ENCODE measurements around the gene ADAMTSL3. TPM values are rescaled to one million over a fixed set of nuclear protein-coding genes. Genes with fewer than 3 reads are reported as not detected.

ADAMTSL3 gene
- total and polyA plus RNA-seq, 7 experiments from 2014 or later = not detected

- Histone ChIP-seq H3K27ac (ENCODE audit: low read depth, low read length) (no peak overlapping the region), H3K9me3 (ENCODE audit: control insufficient read depth in 2 of 3, low read length in 3 of 3) (no peaks in the 10 kb centered on the region), H3K36me3 (ENCODE audit: control insufficient read depth in 2 of 3, insufficient read depth in 3 of 3, low read length in 3 of 3) (no peaks in the 10 kb centered on the region), H3K27me3 (ENCODE audit: control insufficient read depth in 2 of 2, insufficient read depth in 2 of 2, low read length in 2 of 2) (no peaks in the 10 kb centered on the region), H3K4me3 (ENCODE audit: low read length) (no peak overlapping the region), H3K4me1 (ENCODE audit: control insufficient read depth in 2 of 2, insufficient read depth in 2 of 2, low read length in 2 of 2) (no peaks in the 10 kb centered on the region)
- no peak overlapping the region for H3K27ac Mint-ChIP-seq
- no peak for ATAC-seq
- CTCF ChIA-PET = no interaction called here
- no peaks in the 10 kb centered on the region for H3K36me3 Mint-ChIP-seq
- H3K4me1 Mint-ChIP-seq = no peaks in the 10 kb centered on the region
- H3K4me3 Mint-ChIP-seq = no peak overlapping the region
- POLR2A ChIA-PET = no interaction called here
- DNase-seq = no peak
- peaks cover 0 to 2% (median 0%) of the 10 kb centered on the region in 11 donors for H3K9me3 Mint-ChIP-seq
- intact Hi-C loops (cut with micrococcal nuclease) = no loop called here
- H3K27me3 Mint-ChIP-seq = peaks cover 4 to 42% (median 12%) of the 10 kb centered on the region in 5 donors
These were observed 243.1 kb downstream of the ADAMTSL3 start for GRCh38 chr15:83897037-83897436.

- Histone ChIP-seq H3K9me3 (ENCODE audit: control insufficient read depth in 2 of 3, low read length in 3 of 3) (no peaks in the 10 kb centered on the region), H3K27me3 (ENCODE audit: control insufficient read depth in 2 of 2, insufficient read depth in 2 of 2, low read length in 2 of 2) (no peaks in the 10 kb centered on the region), H3K4me3 (ENCODE audit: low read length) (no peak overlapping the region), H3K27ac (ENCODE audit: low read depth, low read length) (no peak overlapping the region), H3K36me3 (ENCODE audit: control insufficient read depth in 2 of 3, insufficient read depth in 3 of 3, low read length in 3 of 3) (no peaks in the 10 kb centered on the region), H3K4me1 (ENCODE audit: control insufficient read depth in 2 of 2, insufficient read depth in 2 of 2, low read length in 2 of 2) (no peaks in the 10 kb centered on the region)
- intact Hi-C loops (cut with micrococcal nuclease) = no loop called here
- H3K4me3 Mint-ChIP-seq = no peak overlapping the region
- peaks cover 0 to 2% (median 0%) of the 10 kb centered on the region in 11 donors for H3K9me3 Mint-ChIP-seq
- H3K36me3 Mint-ChIP-seq = no peaks in the 10 kb centered on the region
- DNase-seq = no peak
- ChIA-PET CTCF (no interaction called here), POLR2A (no interaction called here)
- H3K4me1 Mint-ChIP-seq = no peaks in the 10 kb centered on the region
- no peak overlapping the region for H3K27ac Mint-ChIP-seq
- peaks cover 7 to 43% (median 17%) of the 10 kb centered on the region in 5 donors for H3K27me3 Mint-ChIP-seq
- ATAC-seq = no peak
These were observed 244.4 kb downstream of the ADAMTSL3 start for GRCh38 chr15:83898361-83898760.

- DNase-seq (no peak), ATAC-seq (no peak)
- Histone ChIP-seq H3K36me3 (ENCODE audit: control insufficient read depth in 2 of 3, insufficient read depth in 3 of 3, low read length in 3 of 3) (no peaks in the 10 kb centered on the region), H3K9me3 (ENCODE audit: control insufficient read depth in 2 of 3, low read length in 3 of 3) (no peaks in the 10 kb centered on the region), H3K27ac (ENCODE audit: low read depth, low read length) (no peak overlapping the region), H3K27me3 (ENCODE audit: control insufficient read depth in 2 of 2, insufficient read depth in 2 of 2, low read length in 2 of 2) (no peaks in the 10 kb centered on the region), H3K4me1 (ENCODE audit: control insufficient read depth in 2 of 2, insufficient read depth in 2 of 2, low read length in 2 of 2) (no peaks in the 10 kb centered on the region), H3K4me3 (ENCODE audit: low read length) (no peak overlapping the region)
- Mint-ChIP-seq H3K27me3 (peaks cover 8 to 42% (median 17%) of the 10 kb centered on the region in 5 donors), H3K9me3 (peaks cover 0 to 5% (median 0%) of the 10 kb centered on the region in 11 donors), H3K4me3 (no peak overlapping the region), H3K4me1 (no peaks in the 10 kb centered on the region), H3K27ac (no peak overlapping the region), H3K36me3 (no peaks in the 10 kb centered on the region)
- intact Hi-C loops (cut with micrococcal nuclease) = no loop called here
- ChIA-PET POLR2A (no interaction called here), CTCF (no interaction called here)
These were observed 245.7 kb downstream of the ADAMTSL3 start for GRCh38 chr15:83899670-83900069.

GRCh38 chr15:83904107-83905040 is 250.5 kb downstream of the ADAMTSL3 start:
- Mint-ChIP-seq H3K27ac (no peak overlapping the region), H3K36me3 (no peaks in the 10 kb centered on the region), H3K4me3 (no peak overlapping the region), H3K27me3 (peaks cover 4 to 33% (median 12%) of the 10 kb centered on the region in 5 donors), H3K4me1 (no peaks in the 10 kb centered on the region), H3K9me3 (peaks cover 0 to 5% (median 2%) of the 10 kb centered on the region in 11 donors)
- ATAC-seq (no peak), DNase-seq (no peak)
- intact Hi-C loops (cut with micrococcal nuclease) = no loop called here
- CTCF ChIA-PET = no interaction called here
- H3K9me3 ChIP-seq (ENCODE audit: control insufficient read depth in 2 of 3, low read length in 3 of 3) = peaks cover 0 to 4% (median 0%) of the 10 kb centered on the region in 3 experiments
- no peak overlapping the region for H3K27ac ChIP-seq (ENCODE audit: low read depth, low read length)
- no peak overlapping the region for H3K4me3 ChIP-seq (ENCODE audit: low read length)
- H3K27me3 ChIP-seq (ENCODE audit: control insufficient read depth in 2 of 2, insufficient read depth in 2 of 2, low read length in 2 of 2) = no peaks in the 10 kb centered on the region
- H3K36me3 ChIP-seq (ENCODE audit: control insufficient read depth in 2 of 3, insufficient read depth in 3 of 3, low read length in 3 of 3) = no peaks in the 10 kb centered on the region
- POLR2A ChIA-PET = no interaction called here
- no peaks in the 10 kb centered on the region for H3K4me1 ChIP-seq (ENCODE audit: control insufficient read depth in 2 of 2, insufficient read depth in 2 of 2, low read length in 2 of 2)

GRCh38 chr15:83905556-83906273 is 251.8 kb downstream of the ADAMTSL3 start:
- Histone ChIP-seq H3K9me3 (ENCODE audit: control insufficient read depth in 2 of 3, low read length in 3 of 3) (peaks cover 0 to 4% (median 0%) of the 10 kb centered on the region in 3 experiments), H3K27me3 (ENCODE audit: control insufficient read depth in 2 of 2, insufficient read depth in 2 of 2, low read length in 2 of 2) (no peaks in the 10 kb centered on the region), H3K36me3 (ENCODE audit: control insufficient read depth in 2 of 3, insufficient read depth in 3 of 3, low read length in 3 of 3) (no peaks in the 10 kb centered on the region), H3K4me3 (ENCODE audit: low read length) (no peak overlapping the region), H3K27ac (ENCODE audit: low read depth, low read length) (no peak overlapping the region), H3K4me1 (ENCODE audit: control insufficient read depth in 2 of 2, insufficient read depth in 2 of 2, low read length in 2 of 2) (no peaks in the 10 kb centered on the region)
- intact Hi-C loops (cut with micrococcal nuclease) = no loop called here
- peaks cover 0 to 5% (median 0%) of the 10 kb centered on the region in 5 donors for H3K36me3 Mint-ChIP-seq
- H3K9me3 Mint-ChIP-seq = peaks cover 2 to 9% (median 5%) of the 10 kb centered on the region in 11 donors
- H3K4me3 Mint-ChIP-seq = no peak overlapping the region
- DNase-seq = no peak
- ChIA-PET POLR2A (no interaction called here), CTCF (no interaction called here)
- H3K27me3 Mint-ChIP-seq = peaks cover 7 to 35% (median 16%) of the 10 kb centered on the region in 5 donors
- H3K4me1 Mint-ChIP-seq = no peaks in the 10 kb centered on the region
- no peak for ATAC-seq
- no peak overlapping the region for H3K27ac Mint-ChIP-seq

DNA sequence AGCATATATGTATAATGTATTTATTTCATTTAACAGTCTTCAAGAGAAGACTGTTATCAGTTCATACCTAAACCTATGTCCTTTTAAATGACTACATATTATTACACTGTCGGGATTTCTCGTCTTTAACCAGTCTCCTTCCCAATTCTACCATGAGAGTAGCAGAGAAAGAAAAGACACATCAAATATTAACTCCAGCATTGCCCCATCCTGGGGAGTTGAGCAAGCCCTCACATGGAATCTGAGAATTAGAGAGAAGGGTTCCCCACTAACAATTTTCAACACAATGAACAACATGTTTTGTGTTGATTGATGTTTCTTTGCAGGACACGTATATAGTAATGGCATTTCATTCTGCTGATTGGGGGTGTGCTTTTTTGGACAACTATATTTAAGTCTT is 257.4 kb downstream of the ADAMTSL3 start:
- Histone ChIP-seq H3K27me3 (ENCODE audit: control insufficient read depth in 2 of 2, insufficient read depth in 2 of 2, low read length in 2 of 2) (no peaks in the 10 kb centered on the region), H3K27ac (ENCODE audit: low read depth, low read length) (no peak overlapping the region), H3K36me3 (ENCODE audit: control insufficient read depth in 2 of 3, insufficient read depth in 3 of 3, low read length in 3 of 3) (no peaks in the 10 kb centered on the region), H3K4me1 (ENCODE audit: control insufficient read depth in 2 of 2, insufficient read depth in 2 of 2, low read length in 2 of 2) (no peaks in the 10 kb centered on the region), H3K4me3 (ENCODE audit: low read length) (no peak overlapping the region), H3K9me3 (ENCODE audit: control insufficient read depth in 2 of 3, low read length in 3 of 3) (peaks cover 0 to 4% (median 0%) of the 10 kb centered on the region in 3 experiments)
- Mint-ChIP-seq H3K27me3 (peaks cover 0 to 30% (median 12%) of the 10 kb centered on the region in 5 donors), H3K36me3 (peaks cover 0 to 5% (median 0%) of the 10 kb centered on the region in 5 donors), H3K4me3 (no peak overlapping the region), H3K9me3 (peaks cover 0 to 9% (median 4%) of the 10 kb centered on the region in 11 donors), H3K27ac (no peak overlapping the region), H3K4me1 (no peaks in the 10 kb centered on the region)
- ChIA-PET POLR2A (no interaction called here), CTCF (no interaction called here)
- intact Hi-C loops (cut with micrococcal nuclease) = no loop called here
- DNase-seq (no peak), ATAC-seq (no peak)
